Nephron (organoid): ENCODE measurements around the gene CTSO.

Experiments
- H3K27ac Mint-ChIP-seq, 3 experiments: 2 replicates each; pipeline ENCODE4 v1.8.0; 2020; ENCODE audit warnings: mixed read lengths in 3 of 3, mild to moderate bottlenecking in 2 of 3, moderate library complexity in 1 of 3
- H3K27me3 Mint-ChIP-seq: 2 replicates; pipeline ENCODE4 v1.8.0; 2021; ENCODE audit warnings: low read depth, mild to moderate bottlenecking, moderate library complexity, mixed read lengths
- H3K36me3 Mint-ChIP-seq: 2 replicates; pipeline ENCODE4 v1.8.0; 2020; ENCODE audit warnings: low read depth, mixed read lengths
- H3K4me1 Mint-ChIP-seq: 2 replicates; pipeline ENCODE4 v1.8.0; 2020; ENCODE audit warnings: mixed read lengths
- H3K4me3 Mint-ChIP-seq, 3 experiments: 2 replicates each; pipeline ENCODE4 v1.8.0; 2020; ENCODE audit warnings: mild to moderate bottlenecking in 3 of 3, mixed read lengths in 3 of 3, moderate library complexity in 2 of 3
- H3K9me3 Mint-ChIP-seq: 2 replicates; pipeline ENCODE4 v1.8.0; 2020; ENCODE audit warnings: mixed read lengths
- CTCF ChIP-seq, 3 experiments: fragments of 200-600 bp; sonication (generic); IDR thresholded peaks; one replicate each; pipeline ENCODE4 v1.5.0; 2021; ENCODE audit warnings: antibody characterized with exemption in 3 of 3; ENCODE audit not compliant: unreplicated experiment in 3 of 3

Gene CTSO

DNA sequence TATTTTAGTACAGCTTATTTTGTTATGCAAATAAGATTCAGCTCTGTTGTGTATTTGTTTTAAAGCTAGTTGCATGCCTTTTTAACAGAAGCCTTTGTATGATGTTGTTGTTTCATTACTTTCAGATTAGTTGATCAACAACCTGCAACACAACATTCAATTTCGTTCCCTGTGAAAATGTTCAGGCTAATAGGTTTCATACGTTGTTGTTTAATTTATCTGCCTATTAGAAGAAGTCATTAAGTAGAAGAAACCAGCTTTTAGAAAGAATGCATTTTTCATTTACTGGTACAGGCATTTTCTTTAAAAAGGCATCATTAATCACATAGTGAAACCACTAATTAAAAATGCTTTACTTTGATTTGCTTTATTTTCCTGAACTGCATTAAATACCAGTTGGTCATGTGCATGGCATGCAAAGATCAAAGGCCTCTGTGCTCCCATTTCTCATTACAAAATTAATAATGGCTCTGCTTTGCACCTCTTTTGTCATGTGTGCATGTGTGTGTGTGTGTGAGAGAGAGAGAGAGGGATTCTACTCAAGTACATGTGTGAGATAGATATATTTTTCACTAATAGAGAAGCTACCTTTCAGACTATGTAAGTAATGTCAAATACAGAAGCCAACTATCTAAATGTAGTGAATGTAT is 29.2 kb upstream of the CTSO start:
- Mint-ChIP-seq H3K27ac (no peak overlapping the region), H3K9me3 (peaks cover 19% of the 10 kb centered on the region), H3K4me1 (no peaks in the 10 kb centered on the region), H3K36me3 (no peaks in the 10 kb centered on the region), H3K27me3 (no peaks in the 10 kb centered on the region), H3K4me3 (no peak overlapping the region)
- no peak for TF ChIP-seq CTCF (IDR thresholded peaks at IDR 0.05; ENCODE audit: unreplicated experiment in 3 of 3)

DNA sequence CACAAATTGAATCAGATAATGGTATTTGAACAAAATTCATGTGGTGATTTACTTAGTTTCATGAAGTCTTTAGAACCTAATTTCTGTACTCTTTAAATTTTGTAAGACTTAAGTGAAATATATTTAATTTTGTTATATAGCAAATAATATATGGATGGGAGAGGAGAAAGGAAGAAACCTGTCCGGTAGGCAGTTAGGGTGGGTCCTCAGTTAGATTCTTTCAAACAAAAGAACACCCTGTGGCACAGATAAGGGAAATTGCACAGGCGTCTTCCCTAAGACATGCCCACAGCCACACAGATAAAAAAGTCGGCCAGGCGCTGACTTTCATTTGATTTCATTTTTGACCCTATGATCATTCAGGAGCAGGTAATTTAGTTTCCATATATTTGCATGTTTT is 25.1 kb upstream of the CTSO start:
- Mint-ChIP-seq H3K27me3 (no peaks in the 10 kb centered on the region), H3K4me1 (peaks cover 9% of the 10 kb centered on the region), H3K36me3 (no peaks in the 10 kb centered on the region), H3K4me3 (no peak overlapping the region), H3K27ac (no peak overlapping the region), H3K9me3 (peaks cover 23% of the 10 kb centered on the region)
- TF ChIP-seq CTCF (IDR thresholded peaks at IDR 0.05; ENCODE audit: unreplicated experiment in 3 of 3), result no peak

DNA sequence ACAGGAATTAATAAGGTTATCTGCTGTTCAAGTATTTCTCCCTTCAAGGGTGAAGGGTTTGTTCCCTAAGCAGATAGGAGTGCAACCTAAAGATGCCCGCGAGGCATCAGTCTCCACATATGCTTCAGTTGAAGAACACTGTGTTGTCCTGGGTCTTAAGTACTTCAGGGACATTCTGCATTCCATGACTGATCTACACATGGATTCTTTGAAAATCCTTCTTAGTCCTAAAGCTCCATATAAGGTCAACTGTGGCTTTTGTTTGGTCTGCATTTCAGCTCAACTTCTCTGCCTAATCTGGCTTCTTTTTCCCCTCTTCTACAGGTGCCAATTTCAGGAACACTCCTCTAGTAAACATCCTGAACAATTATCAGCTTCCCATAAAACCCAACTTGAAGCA is 21.8 kb upstream of the CTSO start:
- H3K4me3 Mint-ChIP-seq, result no peak overlapping the region
- H3K27me3 Mint-ChIP-seq, result no peaks in the 10 kb centered on the region
- TF ChIP-seq CTCF (IDR thresholded peaks at IDR 0.05; ENCODE audit: unreplicated experiment in 3 of 3), result no peak
- H3K36me3 Mint-ChIP-seq, result no peaks in the 10 kb centered on the region
- no peak overlapping the region for H3K27ac Mint-ChIP-seq
- H3K9me3 Mint-ChIP-seq, result peaks cover 20% of the 10 kb centered on the region
- H3K4me1 Mint-ChIP-seq, result peaks cover 9% of the 10 kb centered on the region

DNA sequence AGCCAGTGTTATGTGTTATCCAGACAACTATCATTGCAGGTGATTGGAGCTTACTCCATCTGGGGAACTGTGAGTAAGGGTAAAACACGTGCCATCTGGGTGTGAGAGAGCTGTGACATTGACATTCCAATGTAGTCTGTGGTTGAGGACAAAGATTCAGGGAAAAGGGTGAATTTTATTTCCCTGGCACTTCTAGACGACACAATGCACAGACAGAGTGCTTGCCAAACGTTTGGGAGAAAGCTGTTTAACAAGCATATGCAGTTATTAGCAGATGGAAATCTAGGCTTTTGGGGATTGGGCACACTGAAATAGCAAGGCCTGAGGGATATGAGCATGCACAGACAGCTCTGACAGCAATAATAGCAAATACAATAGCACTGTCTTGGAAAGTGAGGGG is 21.3 kb upstream of the CTSO start:
- Mint-ChIP-seq H3K9me3 (peaks cover 14% of the 10 kb centered on the region), H3K36me3 (no peaks in the 10 kb centered on the region), H3K27ac (peak overlapping the region in 1 of 3 experiments; percentile 14), H3K27me3 (no peaks in the 10 kb centered on the region), H3K4me1 (peaks cover 9% of the 10 kb centered on the region), H3K4me3 (no peak overlapping the region)
- no peak for TF ChIP-seq CTCF (IDR thresholded peaks at IDR 0.05; ENCODE audit: unreplicated experiment in 3 of 3)

GRCh38 chr4:155974476-155974749 is 20.7 kb upstream of the CTSO start:
- peaks cover 10% of the 10 kb centered on the region for H3K9me3 Mint-ChIP-seq
- no peak for TF ChIP-seq CTCF (IDR thresholded peaks at IDR 0.05; ENCODE audit: unreplicated experiment in 3 of 3)
- no peak overlapping the region for H3K4me3 Mint-ChIP-seq
- H3K27me3 Mint-ChIP-seq, result no peaks in the 10 kb centered on the region
- peak overlapping the region in 1 of 3 experiments; percentile 14 for H3K27ac Mint-ChIP-seq
- H3K4me1 Mint-ChIP-seq, result peaks cover 9% of the 10 kb centered on the region
- no peaks in the 10 kb centered on the region for H3K36me3 Mint-ChIP-seq

DNA sequence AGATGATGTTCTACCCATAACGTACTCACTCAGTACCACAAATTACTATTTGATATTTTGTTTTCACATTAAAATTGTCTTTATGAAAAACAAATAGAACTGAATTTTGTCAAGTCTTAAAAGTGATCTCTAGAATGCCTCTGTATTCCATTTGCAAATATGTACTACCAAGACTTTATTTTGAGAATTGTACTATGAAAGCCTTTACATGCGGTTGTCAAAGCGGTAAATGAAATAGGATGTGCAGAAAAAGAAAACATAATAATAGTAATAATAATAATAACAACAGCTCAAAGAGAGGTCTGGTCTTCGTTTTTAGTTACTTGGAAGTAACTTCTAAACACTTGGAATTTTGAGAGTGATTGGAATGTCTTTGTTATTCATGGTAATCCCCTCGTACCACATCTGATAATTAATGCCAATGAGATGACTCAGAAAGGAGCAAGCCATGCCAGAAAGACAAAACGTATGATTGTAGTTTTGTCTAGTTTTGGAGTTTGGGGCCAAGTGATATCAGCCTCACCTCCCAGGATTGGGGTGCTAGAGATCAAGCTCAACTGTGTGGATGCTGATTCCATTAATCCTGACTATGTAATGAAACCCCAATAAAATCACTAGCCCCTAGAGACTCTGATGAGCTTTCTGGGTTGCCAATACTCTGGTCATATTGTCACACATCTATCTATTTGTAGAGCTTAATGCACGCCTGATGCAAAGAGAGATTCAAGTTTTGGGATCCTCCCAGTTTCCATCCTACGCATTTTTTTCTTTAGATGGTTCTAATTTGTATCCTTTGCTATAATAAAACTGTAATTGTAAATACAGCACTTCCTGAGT is 20.2 kb upstream of the CTSO start:
- Mint-ChIP-seq H3K4me1 (peaks cover 9% of the 10 kb centered on the region), H3K27ac (no peak overlapping the region), H3K36me3 (no peaks in the 10 kb centered on the region), H3K27me3 (no peaks in the 10 kb centered on the region), H3K4me3 (no peak overlapping the region), H3K9me3 (peaks cover 5% of the 10 kb centered on the region)
- TF ChIP-seq CTCF (IDR thresholded peaks at IDR 0.05; ENCODE audit: unreplicated experiment in 3 of 3), result no peak
